ENCODE data around the gene LRRC7. TPM values are rescaled to one million over a fixed set of nuclear protein-coding genes. Genes with fewer than 3 reads are reported as not detected.

LRRC7 gene
- total RNA-seq, 3 donors from 2014 or later: 0.27 TPM; not detected in 2

DNA sequence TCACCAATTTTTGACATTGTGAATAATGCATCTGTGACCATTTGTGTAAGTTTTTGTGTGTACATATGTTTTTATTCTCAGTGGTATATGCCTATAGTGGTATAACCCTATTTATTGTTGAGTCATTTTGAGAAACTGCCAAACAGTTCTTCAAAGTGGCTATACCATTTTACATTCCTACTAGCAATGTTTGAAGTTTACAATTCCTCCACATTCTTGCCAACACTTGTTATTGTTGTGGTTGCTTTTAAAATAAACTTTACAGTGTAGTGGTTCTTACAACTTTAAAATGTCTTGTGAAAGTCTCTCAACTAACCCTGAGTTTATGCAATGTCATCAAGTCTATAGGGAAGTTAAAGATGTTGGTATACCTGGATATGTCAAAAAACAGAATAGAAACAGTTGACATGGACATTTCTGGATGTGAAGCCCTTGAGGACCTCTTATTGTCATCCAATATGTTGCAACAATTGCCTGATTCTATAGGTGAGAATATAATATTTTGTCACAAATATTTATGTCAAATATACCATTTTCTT lies 418.2 kb downstream of the LRRC7 start:
- H3K4me1 Mint-ChIP-seq (ENCODE audit: low read depth): no peaks in the 10 kb centered on the region
- H3K9me3 Mint-ChIP-seq: peaks cover 4% of the 10 kb centered on the region
- no peak overlapping the region for H3K4me3 Mint-ChIP-seq
- no peaks in the 10 kb centered on the region for H3K36me3 Mint-ChIP-seq (ENCODE audit: insufficient read depth)
- DNase-seq (no peak), ATAC-seq (no peak)
- H3K27me3 Mint-ChIP-seq (ENCODE audit: low read depth): no peaks in the 10 kb centered on the region

DNA sequence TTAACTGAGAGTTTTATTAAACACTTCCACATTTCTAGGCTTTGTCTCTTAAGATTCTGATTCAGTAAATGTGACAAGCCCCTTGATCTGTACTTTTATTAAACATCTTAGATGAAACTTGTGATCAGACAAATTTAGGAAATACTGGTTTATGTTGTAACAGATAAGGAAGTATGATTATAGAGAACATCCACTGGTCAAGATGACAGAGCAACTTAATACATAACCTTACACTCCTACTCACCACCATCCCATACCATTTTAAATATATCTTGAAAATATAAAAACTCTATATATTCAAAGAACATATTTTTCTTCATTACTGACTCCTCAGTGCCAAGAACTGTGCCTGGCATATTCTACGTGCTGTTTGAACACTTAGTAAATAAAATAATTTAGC lies 420.2 kb downstream of the LRRC7 start:
- DNase-seq (no peak), ATAC-seq (no peak)
- Mint-ChIP-seq H3K27me3 (ENCODE audit: low read depth) (no peaks in the 10 kb centered on the region), H3K36me3 (ENCODE audit: insufficient read depth) (no peaks in the 10 kb centered on the region), H3K4me3 (no peak overlapping the region), H3K4me1 (ENCODE audit: low read depth) (no peaks in the 10 kb centered on the region), H3K9me3 (peaks cover 4% of the 10 kb centered on the region)

DNA sequence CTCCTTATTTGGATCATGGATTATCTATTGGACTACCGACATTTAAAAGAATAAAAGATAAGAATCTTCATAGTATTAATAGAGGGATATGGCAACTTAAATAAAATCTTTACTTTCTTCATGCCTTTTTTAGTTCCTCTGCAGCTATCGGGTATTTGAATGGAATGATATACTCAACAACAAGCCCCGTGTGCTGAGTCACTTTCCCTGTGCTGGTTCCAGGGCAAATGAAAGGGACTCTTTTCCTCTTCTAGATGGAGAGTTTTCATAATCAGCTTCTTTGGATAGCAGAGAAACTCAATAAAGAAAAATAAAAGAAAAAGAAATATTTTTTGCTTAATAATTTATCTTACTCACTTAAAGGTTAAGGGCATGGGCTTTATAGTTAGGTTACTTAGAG lies 423.9 kb downstream of the LRRC7 start:
- Mint-ChIP-seq H3K27me3 (ENCODE audit: low read depth) (no peaks in the 10 kb centered on the region), H3K9me3 (no peaks in the 10 kb centered on the region), H3K36me3 (ENCODE audit: insufficient read depth) (no peaks in the 10 kb centered on the region), H3K4me1 (ENCODE audit: low read depth) (no peaks in the 10 kb centered on the region), H3K4me3 (no peak overlapping the region)
- DNase-seq (no peak), ATAC-seq (no peak)

DNA sequence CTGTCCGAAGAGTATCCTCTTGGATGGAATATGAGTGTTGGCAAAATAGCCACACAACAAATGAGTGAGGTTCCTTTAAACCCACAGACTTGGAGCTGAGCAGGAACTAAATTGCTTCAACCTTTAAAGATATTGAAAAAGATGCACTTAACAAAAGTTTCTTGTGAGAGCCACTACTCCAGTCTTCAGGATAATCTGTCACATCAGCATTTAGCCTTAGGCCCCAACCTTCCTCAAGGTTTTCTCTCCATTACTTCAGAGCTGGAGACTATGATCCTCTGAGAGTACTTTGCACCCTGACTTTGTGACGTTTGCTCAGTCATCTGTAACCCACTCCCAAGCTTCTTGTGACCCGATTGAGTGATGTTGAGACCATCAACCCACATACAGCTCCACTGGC lies 424.9 kb downstream of the LRRC7 start:
- Mint-ChIP-seq H3K27me3 (ENCODE audit: low read depth) (no peaks in the 10 kb centered on the region), H3K36me3 (ENCODE audit: insufficient read depth) (no peaks in the 10 kb centered on the region), H3K4me3 (no peak overlapping the region), H3K4me1 (ENCODE audit: low read depth) (no peaks in the 10 kb centered on the region), H3K9me3 (no peaks in the 10 kb centered on the region)
- ATAC-seq (no peak), DNase-seq (no peak)

DNA sequence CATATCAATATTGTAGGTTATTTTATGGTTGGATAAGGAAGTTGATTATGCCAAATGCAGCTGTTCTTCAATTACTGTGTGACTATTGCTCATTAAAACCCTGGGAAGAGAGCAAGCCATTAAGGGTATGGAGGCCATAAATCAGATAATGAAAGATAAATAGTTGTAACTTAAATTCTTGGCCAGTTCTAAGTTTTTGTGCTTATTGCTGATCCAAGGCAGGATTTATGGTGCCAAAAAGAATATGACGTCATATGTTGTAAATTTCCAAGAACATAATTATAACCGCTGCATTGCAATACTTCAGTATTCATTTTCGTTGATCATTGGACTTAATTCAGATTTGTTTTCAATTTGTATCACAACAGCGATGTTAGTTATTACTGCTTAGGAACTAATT lies 426.1 kb downstream of the LRRC7 start:
- Mint-ChIP-seq H3K4me3 (no peak overlapping the region), H3K27me3 (ENCODE audit: low read depth) (no peaks in the 10 kb centered on the region), H3K4me1 (ENCODE audit: low read depth) (no peaks in the 10 kb centered on the region), H3K9me3 (no peaks in the 10 kb centered on the region), H3K36me3 (ENCODE audit: insufficient read depth) (no peaks in the 10 kb centered on the region)
- no peak for DNase-seq
- ATAC-seq: no peak

DNA sequence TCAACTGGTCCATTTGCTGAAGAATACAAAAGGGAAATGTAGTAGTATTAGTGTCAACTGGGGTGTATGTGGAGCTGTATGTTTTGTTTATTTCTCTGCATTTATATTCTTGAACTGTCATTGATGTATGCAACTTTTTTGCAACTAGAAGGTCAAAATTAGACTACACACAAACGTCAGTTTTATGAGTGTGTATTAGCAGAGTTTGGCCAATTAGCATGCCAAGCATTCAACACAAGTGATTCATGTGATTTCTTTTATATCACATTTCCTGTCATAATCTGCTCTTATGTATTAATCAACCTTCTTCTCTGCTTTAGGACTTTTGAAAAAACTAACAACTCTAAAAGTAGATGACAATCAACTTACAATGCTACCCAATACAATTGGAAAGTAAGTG lies 426.5 kb downstream of the LRRC7 start:
- H3K27me3 Mint-ChIP-seq (ENCODE audit: low read depth): no peaks in the 10 kb centered on the region
- no peak for DNase-seq
- no peak for ATAC-seq
- no peak overlapping the region for H3K4me3 Mint-ChIP-seq
- H3K4me1 Mint-ChIP-seq (ENCODE audit: low read depth): no peaks in the 10 kb centered on the region
- no peaks in the 10 kb centered on the region for H3K36me3 Mint-ChIP-seq (ENCODE audit: insufficient read depth)
- H3K9me3 Mint-ChIP-seq: no peaks in the 10 kb centered on the region

DNA sequence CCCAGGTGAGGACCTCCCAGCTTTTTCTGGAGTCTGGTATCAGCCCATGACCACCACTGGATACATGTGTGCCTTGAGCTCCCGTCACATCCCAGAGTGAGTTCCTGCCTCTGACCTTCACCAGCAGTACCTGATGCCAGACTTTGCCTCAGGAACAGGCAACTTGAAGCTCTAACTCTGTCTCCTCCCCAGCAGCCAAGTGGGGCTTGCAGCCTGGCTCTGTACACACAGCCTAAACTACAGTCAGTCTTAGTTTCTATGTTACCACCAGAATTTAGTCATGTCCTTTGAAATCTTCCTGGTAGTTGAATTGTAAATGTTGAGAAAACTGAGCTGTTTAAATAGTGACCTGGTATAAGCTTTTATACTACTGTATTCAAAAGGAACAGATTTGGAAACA lies 431.1 kb downstream of the LRRC7 start:
- Mint-ChIP-seq H3K36me3 (ENCODE audit: insufficient read depth) (no peaks in the 10 kb centered on the region), H3K9me3 (no peaks in the 10 kb centered on the region), H3K4me1 (ENCODE audit: low read depth) (no peaks in the 10 kb centered on the region), H3K4me3 (no peak overlapping the region), H3K27me3 (ENCODE audit: low read depth) (no peaks in the 10 kb centered on the region)
- ATAC-seq (no peak), DNase-seq (no peak)

DNA sequence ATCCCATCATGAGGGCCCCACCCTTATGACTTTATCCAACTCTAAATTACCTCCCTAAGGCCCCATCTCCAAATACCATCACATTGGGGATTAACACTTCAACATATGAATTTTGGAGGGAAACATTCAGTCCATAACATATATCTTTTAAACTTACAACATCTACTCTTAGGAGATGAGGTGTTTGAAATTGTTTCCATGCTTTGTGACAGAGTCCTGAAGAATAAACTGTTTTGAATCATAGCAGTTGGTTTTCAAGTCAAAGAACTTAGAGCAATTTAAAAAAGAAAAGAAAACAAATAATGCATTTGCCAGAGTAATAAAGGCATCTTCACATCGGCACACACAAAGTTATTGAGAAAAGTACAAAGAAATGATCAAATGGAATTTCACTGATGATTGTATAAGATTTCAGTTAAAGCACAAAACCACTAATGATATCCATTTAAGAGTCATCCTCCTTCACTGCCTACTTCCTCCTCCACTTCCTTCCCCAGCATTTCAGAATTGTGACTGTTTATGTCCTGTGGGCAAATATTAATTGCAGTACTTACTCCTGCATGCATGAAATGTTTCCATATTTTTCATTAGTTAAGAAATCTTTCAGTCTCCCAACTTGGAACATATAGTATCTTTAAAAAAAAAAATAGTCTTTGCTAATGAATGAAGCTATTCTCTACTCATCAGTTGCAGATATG lies 435.6 kb downstream of the LRRC7 start:
- Mint-ChIP-seq H3K9me3 (no peaks in the 10 kb centered on the region), H3K27me3 (ENCODE audit: low read depth) (no peaks in the 10 kb centered on the region), H3K4me3 (no peak overlapping the region), H3K4me1 (ENCODE audit: low read depth) (no peaks in the 10 kb centered on the region), H3K36me3 (ENCODE audit: insufficient read depth) (no peaks in the 10 kb centered on the region)
- ATAC-seq: no peak
- DNase-seq: no peak

DNA sequence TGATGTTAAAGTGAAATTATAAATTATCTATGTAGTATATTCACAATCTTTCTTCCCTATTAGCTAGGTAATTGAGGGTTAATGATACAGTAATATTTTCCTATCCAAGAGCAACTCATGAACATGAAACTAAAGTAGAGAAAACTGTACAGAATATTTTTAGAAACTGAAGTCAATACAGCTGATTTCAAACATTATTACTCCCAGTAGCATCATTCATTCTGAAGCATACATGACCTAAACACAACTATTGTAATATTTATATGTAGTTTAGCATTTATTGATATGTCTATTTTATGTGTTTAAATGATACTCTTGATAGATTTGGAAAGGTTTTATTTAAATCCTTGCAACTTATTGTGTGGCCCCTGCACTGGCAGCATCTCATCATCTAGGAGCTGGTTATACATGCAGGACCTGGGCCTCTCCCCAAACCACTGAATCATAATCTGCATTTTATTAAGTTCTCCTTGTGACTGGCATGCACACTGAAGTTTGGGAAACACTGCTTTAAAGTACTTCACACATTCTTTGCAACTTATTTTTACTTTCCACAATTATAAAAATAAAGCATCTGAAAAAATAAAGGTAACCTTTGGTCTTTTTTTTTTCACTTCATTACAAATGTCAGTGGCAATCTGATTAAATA lies 437.8 kb downstream of the LRRC7 start:
- no peaks in the 10 kb centered on the region for H3K36me3 Mint-ChIP-seq (ENCODE audit: insufficient read depth)
- ATAC-seq (no peak), DNase-seq (no peak)
- H3K27me3 Mint-ChIP-seq (ENCODE audit: low read depth): no peaks in the 10 kb centered on the region
- H3K4me3 Mint-ChIP-seq: no peak overlapping the region
- H3K4me1 Mint-ChIP-seq (ENCODE audit: low read depth): no peaks in the 10 kb centered on the region
- H3K9me3 Mint-ChIP-seq: no peaks in the 10 kb centered on the region

DNA sequence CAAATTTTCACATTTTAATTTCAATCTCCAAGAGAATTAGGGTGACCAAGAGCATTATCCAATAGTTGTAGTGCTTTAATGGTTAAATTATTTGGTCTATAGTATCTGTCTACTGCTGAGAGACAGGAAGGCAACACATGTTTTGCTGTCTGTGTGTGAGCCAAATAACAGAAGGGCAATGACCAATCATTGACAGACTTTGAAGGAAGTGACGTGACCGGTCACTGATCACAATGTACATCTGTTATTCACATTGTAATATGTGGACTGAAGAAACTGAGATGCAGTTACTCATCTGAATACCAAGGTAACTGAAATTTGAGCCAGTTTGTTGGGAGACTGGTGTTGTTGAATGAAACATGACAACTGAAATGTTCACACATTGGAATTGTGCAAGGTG lies 440.9 kb downstream of the LRRC7 start:
- Mint-ChIP-seq H3K36me3 (ENCODE audit: insufficient read depth) (no peaks in the 10 kb centered on the region), H3K27me3 (ENCODE audit: low read depth) (no peaks in the 10 kb centered on the region), H3K4me1 (ENCODE audit: low read depth) (no peaks in the 10 kb centered on the region), H3K9me3 (no peaks in the 10 kb centered on the region), H3K4me3 (no peak overlapping the region)
- ATAC-seq (no peak), DNase-seq (no peak)

DNA sequence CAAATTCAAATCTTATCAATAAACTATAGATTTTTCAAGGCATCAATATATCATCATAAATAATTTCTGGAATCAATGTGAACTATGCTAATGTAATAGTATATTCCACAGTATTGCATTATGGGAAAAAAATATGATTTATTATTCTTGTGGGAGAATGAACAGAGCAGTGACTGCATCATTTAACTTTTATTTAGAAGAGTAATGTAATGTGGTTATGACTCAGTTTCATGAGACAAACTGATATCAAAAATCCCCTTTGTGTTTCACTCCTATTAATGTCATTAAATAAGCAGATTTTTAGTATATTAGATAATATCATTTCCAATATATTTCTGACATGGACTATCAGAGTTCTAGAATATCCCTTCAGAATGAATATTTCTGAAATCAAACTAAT lies 450.0 kb downstream of the LRRC7 start:
- no peaks in the 10 kb centered on the region for H3K9me3 Mint-ChIP-seq
- H3K27me3 Mint-ChIP-seq (ENCODE audit: low read depth): no peaks in the 10 kb centered on the region

DNA sequence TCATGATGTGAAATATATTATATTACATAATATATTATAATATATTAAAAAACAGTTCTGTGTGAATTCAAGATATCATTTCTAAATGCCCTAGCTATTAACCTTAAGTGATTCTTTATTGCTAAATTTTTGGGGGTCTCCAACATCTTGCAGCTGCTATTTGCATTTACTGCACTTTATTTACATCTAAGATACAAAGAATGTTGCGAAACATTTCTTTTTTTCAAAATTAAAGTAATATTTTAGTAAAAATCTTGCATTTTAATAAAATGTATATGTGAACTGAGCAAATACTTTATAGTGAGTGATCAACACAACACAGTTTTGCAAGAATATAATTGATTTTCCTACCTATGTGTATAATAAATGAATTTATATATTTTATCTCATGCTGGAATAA lies 456.6 kb downstream of the LRRC7 start:
- Mint-ChIP-seq H3K4me1 (ENCODE audit: low read depth) (no peaks in the 10 kb centered on the region), H3K27me3 (ENCODE audit: low read depth) (no peaks in the 10 kb centered on the region), H3K9me3 (no peaks in the 10 kb centered on the region), H3K36me3 (ENCODE audit: insufficient read depth) (no peaks in the 10 kb centered on the region), H3K4me3 (no peak overlapping the region)
- DNase-seq (no peak), ATAC-seq (no peak)

More for the DNA sequence above, 450.0 kb downstream of the LRRC7 start:
- Mint-ChIP-seq H3K4me3 (no peak overlapping the region), H3K4me1 (ENCODE audit: low read depth) (no peaks in the 10 kb centered on the region), H3K36me3 (ENCODE audit: insufficient read depth) (no peaks in the 10 kb centered on the region)
- DNase-seq (no peak), ATAC-seq (no peak)

DNA sequence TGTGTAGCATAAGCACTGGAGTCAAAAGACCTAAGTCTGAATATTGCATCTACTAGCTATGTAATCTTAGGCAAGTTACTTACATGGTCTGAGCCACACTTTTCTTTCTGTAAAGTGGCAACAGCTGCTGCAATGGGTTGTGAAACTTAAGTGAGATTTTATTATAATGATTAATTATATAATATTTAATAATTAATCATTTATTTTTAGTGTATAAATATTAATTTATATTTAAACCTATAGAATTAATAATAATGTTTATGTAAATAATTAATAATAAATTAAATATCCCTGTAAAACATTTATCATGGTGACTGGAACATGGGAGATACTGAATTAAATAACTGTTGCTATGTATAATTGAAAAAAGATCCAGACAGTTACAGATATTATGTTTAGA lies 457.3 kb downstream of the LRRC7 start:
- no peak overlapping the region for H3K4me3 Mint-ChIP-seq
- no peaks in the 10 kb centered on the region for H3K4me1 Mint-ChIP-seq (ENCODE audit: low read depth)
- DNase-seq (no peak), ATAC-seq (no peak)
- no peaks in the 10 kb centered on the region for H3K9me3 Mint-ChIP-seq
- H3K27me3 Mint-ChIP-seq (ENCODE audit: low read depth): no peaks in the 10 kb centered on the region
- H3K36me3 Mint-ChIP-seq (ENCODE audit: insufficient read depth): no peaks in the 10 kb centered on the region

DNA sequence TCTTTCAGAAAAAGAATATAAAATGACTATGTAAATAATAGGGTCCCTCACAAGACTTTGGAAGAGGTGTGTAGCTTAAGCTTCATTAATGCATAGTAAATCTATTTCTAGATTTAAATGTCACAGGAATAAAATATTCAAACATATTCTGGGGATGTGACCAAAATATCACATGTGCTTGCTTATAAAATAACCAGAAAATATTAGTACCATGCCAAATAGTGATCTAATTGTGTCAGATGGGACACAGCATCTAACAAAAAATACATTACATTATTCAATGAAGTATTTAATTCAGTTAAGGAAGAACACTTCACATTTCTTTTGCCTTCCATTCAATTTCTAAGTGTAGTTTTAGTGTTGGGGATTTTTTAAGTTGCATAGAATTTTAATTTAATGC lies 458.1 kb downstream of the LRRC7 start:
- no peaks in the 10 kb centered on the region for H3K27me3 Mint-ChIP-seq (ENCODE audit: low read depth)
- no peaks in the 10 kb centered on the region for H3K36me3 Mint-ChIP-seq (ENCODE audit: insufficient read depth)
- H3K9me3 Mint-ChIP-seq: no peaks in the 10 kb centered on the region
- no peak overlapping the region for H3K4me3 Mint-ChIP-seq
- ATAC-seq (no peak), DNase-seq (no peak)
- no peaks in the 10 kb centered on the region for H3K4me1 Mint-ChIP-seq (ENCODE audit: low read depth)

DNA sequence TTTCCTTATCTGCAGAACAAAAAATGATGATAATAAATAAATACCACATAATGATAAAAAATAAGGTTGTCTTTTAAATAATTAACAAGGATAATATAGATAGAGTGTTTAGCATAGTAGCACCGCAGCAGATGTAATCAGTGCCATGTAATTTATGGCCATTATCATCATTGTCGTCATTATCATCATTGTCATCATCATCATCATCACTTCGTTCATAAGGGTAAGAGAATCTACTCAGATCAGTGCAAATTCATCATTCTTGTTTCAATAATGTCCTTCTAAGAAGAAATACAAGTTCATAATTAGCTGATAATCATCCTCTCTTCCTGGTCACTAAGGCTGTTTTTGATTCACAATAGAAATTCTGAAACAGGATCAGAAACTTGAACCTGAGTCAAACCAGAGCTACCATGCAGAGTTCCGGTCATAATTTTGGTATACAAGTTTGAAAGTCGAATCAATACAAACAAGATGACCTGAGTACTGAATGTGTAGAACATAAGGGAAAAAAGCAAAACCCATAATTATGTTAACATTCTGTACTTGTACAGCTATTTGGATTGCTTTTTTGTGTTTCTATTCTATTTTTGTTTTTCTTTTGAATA lies 465.6 kb downstream of the LRRC7 start:
- Mint-ChIP-seq H3K4me3 (no peak overlapping the region), H3K27me3 (ENCODE audit: low read depth) (no peaks in the 10 kb centered on the region), H3K9me3 (no peaks in the 10 kb centered on the region), H3K4me1 (ENCODE audit: low read depth) (no peaks in the 10 kb centered on the region), H3K36me3 (ENCODE audit: insufficient read depth) (no peaks in the 10 kb centered on the region)
- ATAC-seq (no peak), DNase-seq (no peak)

Measured in activated T-cell treated with anti-CD3 and anti-CD28 coated beads, Interleukin-2, amount 50 U/mL, for 4 hours (primary cell).